Transverse colon (tissue), 4 donors: ENCODE measurements around the gene GPRIN3. TPM values are rescaled to one million over a fixed set of nuclear protein-coding genes. Genes with fewer than 3 reads are reported as not detected.

Experiments used
- DNase-seq: peaks from one replicate; pipeline ENCODE4 v3.0.0-alpha.2; 2019
- H3K27ac ChIP-seq, 4 donors: fragments of 200-600 bp; sonication (generic); 2 replicates each; pipeline ENCODE4 v1.5.1; 2016 to 2018; ENCODE audit warnings: inconsistent platforms in 4 of 4
- H3K27me3 ChIP-seq: fragments of 200-600 bp; sonication (generic); 2 replicates; pipeline ENCODE4 v1.5.1; 2017; ENCODE audit warnings: inconsistent platforms
- H3K36me3 ChIP-seq, 4 donors: fragments of 200-600 bp; sonication (generic); 2 replicates each; pipeline ENCODE4 v1.5.1; 2017 to 2019; ENCODE audit warnings: inconsistent platforms in 4 of 4
- H3K4me1 ChIP-seq, 4 donors: fragments of 200-600 bp; sonication (generic); 2 replicates each; pipeline ENCODE4 v1.5.1; 2017 to 2020; ENCODE audit warnings: inconsistent platforms in 4 of 4
- H3K4me3 ChIP-seq, 4 donors: fragments of 200-600 bp; sonication (generic); 1 replicate in 1 of 4; 2 replicates in 3 of 4; pipeline versions ENCODE4 v1.5.1 to v1.6.1; 2017 to 2019; ENCODE audit warnings: inconsistent platforms in 4 of 4
- H3K9me3 ChIP-seq, 2 donors: fragments of 200-600 bp; sonication (generic); 2 replicates each; pipeline ENCODE4 v1.5.1; 2017 to 2019; ENCODE audit warnings: inconsistent platforms in 2 of 2
- CTCF ChIP-seq, 5 experiments: fragments of 200-600 bp in 3 of 5; fragments of 450-650 bp in 2 of 5; sonication (generic) in 3 of 5; IDR thresholded peaks; 1 replicate in 2 of 5; 2 replicates in 3 of 5; pipeline ENCODE4 v1.5.1; 2016 to 2017; ENCODE audit warnings: antibody characterized with exemption in 5 of 5, inconsistent platforms in 3 of 5, mild to moderate bottlenecking in 2 of 5, moderate library complexity in 1 of 5
- EP300 ChIP-seq: sonication (generic); formaldehyde crosslinking; IDR thresholded peaks from one replicate; pipeline ENCODE4 v1.6.1; 2017; ENCODE audit warnings: antibody characterized with exemption, low read depth
- POLR2A ChIP-seq: fragments of 450-650 bp; IDR thresholded peaks from one replicate; pipeline ENCODE4 v1.6.1; 2016; ENCODE audit warnings: antibody characterized with exemption, mild to moderate bottlenecking, moderate library complexity
- POLR2AphosphoS5 ChIP-seq, 3 donors: sonication (generic); formaldehyde crosslinking; IDR thresholded peaks; one replicate each; pipeline ENCODE4 v1.6.1; 2016; ENCODE audit warnings: antibody characterized with exemption in 3 of 3
- WGBS, 2 donors: methylation state at CpG; one replicate each; pipeline ENCODE4 v1.1.5; 2018; ENCODE audit warnings: low coverage in 1 of 2; 5-methylcytosine and 5-hydroxymethylcytosine counted together
- in situ Hi-C, 4 donors: fragments of 200-750 bp; cut with MboI; loops; one replicate each; pipeline versions ENCODE4 v1.15.0 to v1.15.1; 2017; ENCODE audit warnings: low sequenced_read_pairs in 3 of 4, low pct_ligation_motif_present in 1 of 4, low pct_unique_long_range_greater_than_20kb in 1 of 4
- intact Hi-C: fragments of 100-400 bp; cut with DNase I; formaldehyde crosslinking; loops from one replicate; pipeline ENCODE4 v1.15.1; 2023; ENCODE audit warnings: low total_unique reads
- total RNA-seq, 4 donors: library from RNA; depleted of rRNA; stranded (reverse); fragments of >200 nt; gene quantifications; one replicate each; pipeline ENCODE4 v1.1.0, GENCODE V29; 2016

GPRIN3 gene
- total RNA-seq, 4 donors from 2014 or later: 10.1 to 21.4 (median 12.8) TPM

GRCh38 chr4:89352541-89352940, 44.9 kb upstream of the GPRIN3 start:
- Histone ChIP-seq H3K4me3 (no peak overlapping the region), H3K27me3 (no peaks in the 10 kb centered on the region), H3K27ac (no peak overlapping the region), H3K9me3 (no peaks in the 10 kb centered on the region), H3K36me3 (no peaks in the 10 kb centered on the region), H3K4me1 (no peaks in the 10 kb centered on the region)
- TF ChIP-seq POLR2AphosphoS5 (IDR thresholded peaks at IDR 0.05) (no peak), CTCF (IDR thresholded peaks at IDR 0.05) (no peak), POLR2A (no peak), EP300 (no peak)
- in situ Hi-C loops (no loop called here), intact Hi-C loops (no loop called here)
- whole genome bisulfite sequencing, 2 donors: 79 to 85% methylated on average over 1 of the region's 1 CpG
- DNase-seq: no peak

- Histone ChIP-seq H3K27me3 (no peaks in the 10 kb centered on the region), H3K27ac (no peak overlapping the region), H3K4me3 (no peak overlapping the region), H3K36me3 (no peaks in the 10 kb centered on the region), H3K4me1 (no peaks in the 10 kb centered on the region), H3K9me3 (no peaks in the 10 kb centered on the region)
- intact Hi-C loops: no loop called here
- in situ Hi-C loops: no loop called here
- TF ChIP-seq CTCF (IDR thresholded peaks at IDR 0.05) (no peak), EP300 (no peak), POLR2AphosphoS5 (IDR thresholded peaks at IDR 0.05) (no peak), POLR2A (no peak)
- DNase-seq: no peak
- 89 to 92% methylated on average over 2 of the region's 2 CpGs for WGBS, 2 donors
These were observed 43.6 kb upstream of the GPRIN3 start for GRCh38 chr4:89351201-89351600.

GRCh38 chr4:89347363-89348025, 39.9 kb upstream of the GPRIN3 start:
- no peak for DNase-seq
- H3K27me3 ChIP-seq: no peaks in the 10 kb centered on the region
- in situ Hi-C loops: no loop called here
- intact Hi-C loops: no loop called here
- no peaks in the 10 kb centered on the region for H3K4me1 ChIP-seq
- TF ChIP-seq POLR2AphosphoS5 (IDR thresholded peaks at IDR 0.05): no peak
- no peak for TF ChIP-seq EP300
- no peak for TF ChIP-seq POLR2A
- no peak for TF ChIP-seq CTCF (IDR thresholded peaks at IDR 0.05)
- WGBS, 2 donors: 69 to 70% methylated on average over 2 of the region's 2 CpGs
- no peak overlapping the region for H3K4me3 ChIP-seq
- no peaks in the 10 kb centered on the region for H3K36me3 ChIP-seq
- no peak overlapping the region for H3K27ac ChIP-seq
- no peaks in the 10 kb centered on the region for H3K9me3 ChIP-seq

- Histone ChIP-seq H3K36me3 (no peaks in the 10 kb centered on the region), H3K4me1 (no peaks in the 10 kb centered on the region), H3K27ac (no peak overlapping the region), H3K27me3 (no peaks in the 10 kb centered on the region), H3K4me3 (no peak overlapping the region), H3K9me3 (no peaks in the 10 kb centered on the region)
- no peak for TF ChIP-seq EP300
- no peak for TF ChIP-seq CTCF (IDR thresholded peaks at IDR 0.05)
- TF ChIP-seq POLR2A: no peak
- TF ChIP-seq POLR2AphosphoS5 (IDR thresholded peaks at IDR 0.05): no peak
- WGBS, 2 donors: 92 to 93% methylated on average over 3 of the region's 3 CpGs
- in situ Hi-C loops: no loop called here
- DNase-seq: no peak
- intact Hi-C loops: no loop called here
These were observed 37.0 kb upstream of the GPRIN3 start for GRCh38 chr4:89344571-89344970.
